Liver (tissue), 1 donor: ENCODE measurements around the gene TNPO3.

Experiments
- SP1 ChIP-seq: IDR thresholded peaks from 2 replicates; pipeline ENCODE4 v1.6.1; 2018; ENCODE audit warnings: antibody characterized with exemption, mild to moderate bottlenecking
- TAF1 ChIP-seq: conservative IDR thresholded peaks from 2 replicates; pipeline ENCODE4 v1.6.1; 2016; ENCODE audit warnings: antibody characterized with exemption, mild to moderate bottlenecking
- donor health status: healthy.

DNA sequence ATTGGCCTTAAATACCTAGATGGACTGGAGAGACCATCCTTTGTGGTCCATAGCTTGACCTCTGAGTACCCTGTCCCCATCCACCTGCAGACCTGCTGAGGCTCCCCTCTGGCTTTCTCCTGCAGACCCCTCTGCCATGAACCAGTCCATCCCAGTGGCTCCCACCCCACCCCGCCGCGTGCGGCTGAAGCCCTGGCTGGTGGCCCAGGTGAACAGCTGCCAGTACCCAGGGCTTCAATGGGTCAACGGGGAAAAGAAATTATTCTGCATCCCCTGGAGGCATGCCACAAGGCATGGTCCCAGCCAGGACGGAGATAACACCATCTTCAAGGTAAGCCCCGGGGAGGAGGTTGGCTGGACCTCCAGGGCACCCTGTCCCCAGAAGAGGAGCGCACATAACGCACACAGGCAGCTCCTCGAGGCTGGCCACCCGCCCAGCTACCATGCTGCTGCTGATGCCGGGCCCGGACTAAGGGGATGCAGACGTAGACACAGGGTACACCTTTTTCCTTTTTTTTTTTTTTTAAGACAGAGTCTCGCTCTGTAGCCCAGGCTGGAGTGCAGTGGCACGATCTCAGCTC is 112.9 kb downstream of the TNPO3 start:
- TF ChIP-seq TAF1 (no peak), SP1 (no peak)
